ENCODE measurements around the gene KCNK3.

The KCNK3 gene

GRCh38 chr2:26666671-26667070 lies 25.9 kb upstream of the KCNK3 start:
- DNase-seq = no peak

DNA sequence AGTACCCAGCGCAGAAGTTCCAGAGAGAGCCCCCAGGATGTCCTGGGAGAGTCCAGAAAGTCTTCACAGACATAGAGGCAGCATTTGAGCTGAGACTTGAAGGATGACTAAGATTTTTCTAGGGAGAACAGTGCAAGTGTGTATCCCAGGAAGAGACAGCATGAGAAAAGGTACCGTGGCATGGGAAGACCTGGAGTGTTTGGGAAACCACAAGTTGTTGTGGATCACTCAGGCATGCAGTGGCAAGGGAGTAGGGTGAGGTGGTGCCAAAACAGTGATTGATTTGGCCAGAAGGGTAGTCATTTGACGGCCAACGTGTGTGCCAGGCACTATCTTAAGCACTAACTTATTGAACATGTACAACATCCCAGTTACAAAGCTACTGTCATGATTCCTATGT lies 24.5 kb upstream of the KCNK3 start:
- no peak for DNase-seq

DNA sequence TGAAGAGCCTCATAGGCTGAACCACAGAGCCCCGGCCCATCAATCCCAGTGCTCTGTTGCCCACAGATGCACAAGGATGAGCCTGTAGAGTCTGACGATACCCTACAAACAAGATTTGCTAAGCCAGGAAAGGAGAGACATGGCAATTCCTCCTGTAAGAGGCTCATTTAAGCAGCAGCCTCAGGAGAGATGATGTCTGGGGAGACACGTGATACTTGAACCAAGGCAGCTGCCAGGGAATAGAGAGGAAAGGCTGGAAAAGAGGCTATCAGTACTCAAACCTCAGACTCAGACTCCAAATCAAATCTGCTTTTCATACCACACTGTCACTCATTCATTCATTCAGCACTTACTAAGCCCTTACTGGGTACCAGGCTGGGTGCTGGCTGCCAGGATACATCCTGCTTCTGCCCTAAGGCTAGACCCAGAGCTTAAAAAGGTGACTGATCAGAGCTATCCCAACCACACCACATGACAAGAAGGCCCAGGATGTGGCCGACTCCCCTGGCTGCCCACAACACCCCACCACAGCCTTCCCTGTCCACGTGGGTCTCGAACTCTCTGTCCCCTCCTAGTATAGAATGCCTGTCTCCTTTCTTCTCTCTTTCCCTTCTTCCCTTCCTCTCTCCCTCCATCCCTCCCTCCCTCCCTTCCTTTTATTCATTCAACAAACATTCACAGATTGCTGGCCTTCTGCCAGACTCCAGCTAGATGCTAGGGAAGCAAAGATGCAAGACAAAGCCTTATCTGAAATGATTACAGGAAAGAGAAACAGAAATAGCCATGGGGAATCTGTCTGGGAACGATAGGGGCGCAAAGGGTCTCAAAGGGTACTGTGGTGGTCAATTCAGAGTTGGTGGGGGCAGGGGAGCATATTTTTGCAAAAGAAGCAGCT lies 23.4 kb upstream of the KCNK3 start:
- no peak for DNase-seq

DNA sequence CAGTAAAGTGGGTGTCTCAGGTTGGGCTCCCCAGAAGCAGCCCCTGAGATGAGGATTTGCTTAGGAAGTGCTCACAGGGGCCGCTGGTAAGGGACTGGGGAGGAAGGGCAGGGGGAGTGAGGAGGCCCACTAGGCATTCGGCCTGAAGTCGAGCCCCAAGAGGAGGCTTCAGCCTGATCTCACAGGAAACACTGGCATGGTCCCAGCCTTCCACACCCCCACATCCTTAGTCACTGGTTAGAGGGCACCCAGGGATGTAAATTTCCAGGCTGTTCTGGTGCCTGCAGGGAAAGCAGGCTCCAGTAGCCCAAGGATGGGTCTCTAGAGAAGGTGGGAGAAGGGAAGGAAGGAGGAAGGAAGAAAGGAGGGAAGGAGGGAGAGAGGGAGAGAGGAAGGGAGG lies 22.4 kb upstream of the KCNK3 start:
- no peak for DNase-seq

- no peak for DNase-seq
These were observed 21.5 kb upstream of the KCNK3 start for GRCh38 chr2:26670931-26671460.

- no peak for DNase-seq
These were observed 20.8 kb upstream of the KCNK3 start for GRCh38 chr2:26671691-26672090.

GRCh38 chr2:26672112-26672817 lies 20.3 kb upstream of the KCNK3 start:
- no peak for DNase-seq

DNA sequence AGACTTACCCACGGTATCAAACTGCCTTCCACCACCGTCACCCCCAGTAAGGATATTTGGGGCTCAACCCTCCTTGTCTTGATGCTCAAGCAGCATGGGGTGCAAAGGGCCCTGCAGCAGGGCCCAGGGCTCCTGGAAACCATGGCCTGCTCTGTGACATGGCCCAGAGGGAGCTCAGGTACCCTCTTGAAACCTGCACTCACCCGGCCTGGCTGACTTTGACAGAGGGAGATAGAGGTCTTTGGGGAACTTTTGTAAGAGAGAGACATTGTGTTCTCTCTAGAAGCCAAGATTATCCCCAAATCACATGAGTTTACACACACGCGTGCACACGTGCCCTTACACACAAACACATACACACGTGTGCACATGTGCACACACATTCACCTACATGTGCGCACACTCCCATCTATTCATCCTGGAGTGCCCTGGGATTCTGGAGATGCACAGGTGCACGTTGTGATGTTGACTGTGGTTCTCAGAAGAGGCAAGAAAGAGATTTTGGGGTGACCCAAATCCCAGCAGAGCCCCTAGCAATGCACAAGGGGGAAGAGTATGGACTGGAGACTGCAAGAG lies 19.6 kb upstream of the KCNK3 start:
- no peak for DNase-seq

DNA sequence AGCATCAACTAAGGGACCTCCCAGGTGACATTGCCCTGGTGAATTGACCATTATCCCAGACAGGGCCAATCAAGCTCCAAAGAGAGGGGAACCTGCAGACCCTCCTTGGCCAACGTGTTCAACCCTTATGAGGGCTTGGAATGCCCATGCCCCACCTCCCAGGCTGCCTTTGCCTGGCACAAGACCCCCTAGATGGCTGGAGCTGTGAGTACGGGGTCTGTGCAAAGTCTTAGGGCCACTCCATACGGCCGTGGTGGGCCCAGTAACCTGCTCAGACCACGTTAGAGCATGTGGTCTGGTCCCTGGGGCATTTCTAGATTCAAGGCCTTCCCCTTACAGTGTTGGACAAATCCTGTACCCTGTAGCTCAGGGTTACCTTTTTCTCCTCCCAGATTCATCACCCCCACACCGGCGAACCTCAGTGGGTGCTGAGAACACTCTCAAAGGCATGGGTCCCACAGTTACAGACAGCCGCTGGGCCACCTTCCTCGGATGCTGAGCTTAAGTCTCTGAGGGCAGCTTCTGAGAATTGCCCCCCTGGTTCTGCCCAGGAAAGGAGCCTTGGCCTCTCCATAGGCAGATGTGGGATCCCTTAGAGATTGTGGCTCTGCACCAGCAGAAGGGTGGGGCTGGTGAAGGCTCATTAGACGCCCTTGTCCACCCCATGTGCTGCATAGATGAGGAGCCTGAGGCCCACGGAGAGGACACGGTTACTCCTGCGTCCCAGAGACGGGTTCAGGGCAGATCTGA lies 18.3 kb upstream of the KCNK3 start:
- DNase-seq = no peak

GRCh38 chr2:26674771-26675170 lies 17.8 kb upstream of the KCNK3 start:
- DNase-seq = no peak

GRCh38 chr2:26675651-26676255 lies 16.8 kb upstream of the KCNK3 start:
- no peak for DNase-seq

DNA sequence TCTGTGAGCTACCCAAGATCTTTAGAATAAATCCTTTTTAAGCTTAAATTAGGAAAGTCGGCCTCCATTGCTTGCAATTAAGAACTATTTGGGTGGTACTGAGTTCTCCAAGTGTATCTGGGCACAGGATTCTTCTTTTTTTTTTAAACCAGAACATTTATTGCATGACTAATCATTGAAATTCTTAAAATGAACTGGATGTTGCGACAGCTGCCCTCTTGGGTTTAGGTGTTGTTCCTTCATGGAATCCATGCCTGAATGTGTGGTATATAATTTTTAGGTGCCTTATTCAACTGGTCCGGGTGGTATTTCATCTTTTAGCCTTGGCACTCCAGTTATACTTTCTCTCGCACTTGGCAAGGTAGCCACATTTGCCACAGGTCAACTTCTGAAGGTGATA lies 14.5 kb upstream of the KCNK3 start:
- no peak for DNase-seq

- DNase-seq = no peak
These were observed 12.7 kb upstream of the KCNK3 start for GRCh38 chr2:26679867-26680266.

DNA sequence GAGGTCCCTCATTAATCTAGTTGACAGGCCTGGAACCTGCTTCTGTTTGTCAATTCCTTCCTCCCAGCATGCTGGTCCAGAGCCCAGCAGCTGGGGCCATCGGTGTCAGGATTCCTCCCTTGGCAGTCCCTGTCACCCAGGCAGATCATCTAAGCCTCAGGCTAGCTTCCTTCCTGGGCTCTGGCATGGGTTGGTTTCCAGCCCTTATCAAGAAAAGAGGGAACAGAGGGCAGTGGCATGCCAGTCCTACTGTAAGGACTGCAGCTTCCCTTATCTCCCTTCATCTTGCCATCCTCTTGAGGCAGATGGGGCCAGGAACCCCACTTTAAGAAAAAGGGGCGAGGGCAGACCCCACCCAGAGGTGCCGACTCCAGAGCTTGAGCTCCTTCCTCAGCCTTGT lies 10.9 kb upstream of the KCNK3 start:
- no peak for DNase-seq

GRCh38 chr2:26682155-26682554 lies 10.4 kb upstream of the KCNK3 start:
- no peak for DNase-seq

DNA sequence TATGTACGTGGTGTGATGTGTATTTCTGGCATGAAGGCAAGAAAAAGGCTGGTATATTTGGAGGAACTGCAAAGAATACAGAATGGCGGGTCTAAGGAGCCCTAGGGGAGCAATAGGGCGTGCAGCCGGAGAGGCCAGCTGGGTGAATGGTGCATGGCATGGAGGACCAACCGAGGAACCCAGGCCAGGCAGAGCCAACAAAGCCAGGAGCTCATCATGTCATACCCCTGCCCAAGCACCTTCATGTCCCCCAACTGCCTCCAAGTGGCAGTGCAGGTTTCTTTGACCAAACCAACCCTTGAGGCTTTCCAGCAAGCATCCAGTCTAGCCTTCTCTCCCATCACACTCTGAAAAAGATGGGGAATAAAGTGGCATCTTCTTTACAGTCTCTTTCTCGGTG lies 8.9 kb upstream of the KCNK3 start:
- no peak for DNase-seq

DNA sequence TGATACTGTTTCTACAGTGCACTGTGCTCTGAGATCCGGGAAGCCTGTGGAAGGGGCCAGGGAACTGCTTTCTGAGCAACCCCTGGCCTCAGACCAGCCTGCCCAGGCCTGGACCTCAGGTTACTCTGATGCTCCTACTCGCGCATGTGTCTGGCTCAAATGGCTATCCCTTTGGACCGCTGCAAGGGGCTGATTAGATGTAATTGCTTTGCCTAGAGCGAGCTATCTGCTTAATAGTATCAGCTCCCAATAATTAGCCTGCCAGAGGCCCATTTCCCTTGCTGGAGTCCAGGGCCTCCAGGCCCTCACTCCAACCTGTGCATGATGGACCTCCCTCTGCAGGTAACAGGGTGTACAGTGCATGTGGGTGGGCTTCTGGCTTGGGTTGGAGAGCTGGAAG lies 7.2 kb upstream of the KCNK3 start:
- DNase-seq = no peak

- DNase-seq = no peak
These were observed 6.3 kb upstream of the KCNK3 start for GRCh38 chr2:26685989-26686839.

DNA sequence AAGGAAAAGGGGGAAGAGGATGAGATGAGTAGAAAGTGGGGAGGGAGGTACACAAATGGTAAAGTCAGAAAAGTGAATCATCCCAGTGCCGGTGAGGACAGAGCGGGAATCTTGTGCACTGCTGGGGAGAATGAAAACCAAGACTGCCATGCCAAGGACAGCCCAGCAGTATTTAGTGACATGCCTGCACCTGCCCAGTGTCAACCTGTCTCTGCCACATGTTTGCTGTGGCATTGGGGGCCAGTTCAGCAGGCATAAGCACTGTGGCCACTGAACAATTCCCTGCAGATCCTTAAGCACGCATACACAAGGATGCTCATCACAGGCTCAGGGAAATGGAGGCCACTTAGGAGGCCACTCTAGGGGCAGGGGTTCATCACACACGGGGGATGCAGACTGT lies 5.2 kb upstream of the KCNK3 start:
- no peak for DNase-seq

GRCh38 chr2:26687801-26688200 lies 4.7 kb upstream of the KCNK3 start:
- no peak for DNase-seq

- DNase-seq = no peak
These were observed 1.4 kb upstream of the KCNK3 start for GRCh38 chr2:26691161-26691560.

- no peak for DNase-seq
These were observed 642 bp upstream of the KCNK3 start for GRCh38 chr2:26691881-26692278.

Measured in amniotic stem cell (primary cell).